Measurements from ENCODE around the gene UBASH3B. TPM values are rescaled to one million over a fixed set of nuclear protein-coding genes. Genes with fewer than 3 reads are reported as not detected.

Gene UBASH3B
- polyA plus RNA-seq, 2 donors = 0.69 to 0.91 TPM

DNA sequence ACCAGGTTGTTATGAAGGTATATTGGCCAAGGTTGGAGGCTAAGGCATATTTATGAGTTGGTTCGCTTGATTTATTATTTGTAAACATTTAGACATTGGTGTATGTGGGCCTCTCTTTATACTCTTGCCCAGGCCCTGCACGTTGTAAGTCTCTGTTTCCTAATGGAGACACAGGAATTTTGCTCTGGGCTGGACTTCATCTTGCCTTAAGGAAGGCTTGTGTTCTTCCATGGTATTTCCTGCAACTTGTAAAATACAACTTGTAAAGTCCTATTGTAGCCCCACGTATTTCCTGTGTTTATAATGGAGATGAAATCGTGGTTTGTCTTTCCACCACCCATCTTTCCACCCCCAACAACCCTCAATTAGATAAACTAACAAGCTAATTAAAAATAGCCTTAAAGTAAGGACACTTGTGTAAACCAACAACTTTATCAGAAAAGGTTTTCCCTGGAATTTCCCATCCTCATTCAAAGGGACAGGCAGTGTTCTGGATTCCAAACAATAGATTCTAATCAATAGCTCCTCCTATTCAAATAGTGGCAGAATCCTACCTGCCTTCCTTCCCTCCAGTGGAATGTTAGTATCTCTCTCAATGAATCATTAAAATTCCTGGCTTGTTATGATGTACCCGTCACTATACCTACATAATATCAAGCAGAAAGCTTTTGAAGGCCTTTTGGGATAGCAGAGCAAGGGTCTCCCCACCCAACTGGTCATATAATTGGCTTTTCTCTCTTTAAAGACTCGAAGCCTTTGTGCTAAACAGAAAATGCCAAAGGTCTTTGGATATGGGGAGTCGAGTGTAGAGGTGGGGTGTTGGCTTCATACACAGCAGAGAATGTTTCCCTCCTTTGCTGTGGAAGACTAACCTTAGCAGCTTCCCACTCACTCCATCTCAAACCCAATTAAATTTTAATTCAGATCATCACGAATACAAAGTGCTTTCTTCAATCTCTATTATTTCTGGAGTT, 77.1 kb downstream of the UBASH3B start:
- Histone ChIP-seq H3K27me3 (ENCODE audit: control insufficient read depth in 1 of 2, insufficient read depth in 2 of 2, low read length in 2 of 2) (no peaks in the 10 kb centered on the region), H3K27ac (ENCODE audit: low read depth in 2 of 2, low read length in 1 of 2) (no peak overlapping the region), H3K9me3 (ENCODE audit: control insufficient read depth in 2 of 2, insufficient read depth in 1 of 2, low read depth in 1 of 2, low read length in 1 of 2) (no peaks in the 10 kb centered on the region), H3K36me3 (ENCODE audit: control insufficient read depth in 2 of 2, insufficient read depth in 2 of 2, low read length in 1 of 2) (no peaks in the 10 kb centered on the region), H3K4me3 (ENCODE audit: low read depth in 1 of 2, low read length in 2 of 2) (no peak overlapping the region), H3K4me1 (ENCODE audit: control insufficient read depth in 2 of 2, insufficient read depth in 2 of 2, low read length in 1 of 2) (no peaks in the 10 kb centered on the region)
- WGBS, 2 donors = 65 to 79% methylated on average over 8 of the region's 8 CpGs

DNA sequence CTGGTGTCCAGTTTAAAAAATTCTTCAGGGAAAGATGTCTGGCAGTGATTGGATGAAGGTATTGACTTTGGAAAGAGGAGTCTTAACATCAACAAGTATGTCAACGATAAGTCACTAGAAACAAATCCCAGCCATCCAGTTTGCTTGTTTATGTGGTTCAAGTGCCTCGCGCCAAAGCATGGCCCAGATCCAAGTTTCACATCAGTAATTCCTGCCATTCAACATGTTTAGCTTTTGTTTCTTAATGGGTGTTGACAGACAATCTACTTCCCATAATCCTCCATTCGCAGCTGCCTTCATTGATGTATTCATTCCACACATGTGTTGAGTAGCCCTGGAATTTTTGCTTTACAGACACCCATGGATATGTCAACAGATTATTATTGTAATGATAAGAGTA, 77.8 kb downstream of the UBASH3B start:
- 42 to 53% methylated on average over 4 of the region's 4 CpGs for WGBS, 2 donors
- Histone ChIP-seq H3K27ac (ENCODE audit: low read depth in 2 of 2, low read length in 1 of 2) (no peak overlapping the region), H3K36me3 (ENCODE audit: control insufficient read depth in 2 of 2, insufficient read depth in 2 of 2, low read length in 1 of 2) (no peaks in the 10 kb centered on the region)

DNA sequence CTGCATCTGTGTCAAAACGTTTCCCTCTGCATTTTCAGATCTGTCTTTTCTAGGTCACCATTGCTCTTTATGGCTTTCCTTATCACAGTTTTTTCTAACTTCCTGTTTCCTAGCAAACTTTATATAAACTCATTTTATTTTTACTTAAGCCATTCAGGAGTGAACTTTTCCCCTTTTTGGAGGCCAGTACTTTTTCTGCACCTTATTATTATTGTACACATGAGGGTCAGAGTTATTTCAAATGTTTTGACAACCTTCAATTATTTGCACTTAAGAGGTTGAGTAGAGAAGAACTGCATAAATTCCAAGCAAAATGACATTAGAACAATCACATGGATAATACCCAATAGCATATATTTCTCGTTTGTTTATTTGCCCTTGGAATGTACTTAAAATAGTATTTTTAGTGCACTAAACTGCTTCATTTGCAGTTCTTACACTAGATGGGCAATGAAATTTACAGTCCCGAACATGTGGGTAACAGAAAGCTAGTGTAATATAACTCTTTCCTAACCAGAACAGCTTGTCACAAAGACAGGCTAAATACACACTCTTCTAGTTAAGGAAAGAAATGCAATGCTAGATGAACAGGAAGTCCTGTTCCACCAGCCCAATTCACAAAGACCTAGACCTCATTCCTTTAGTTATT, 79.5 kb downstream of the UBASH3B start:
- no peaks in the 10 kb centered on the region for H3K4me1 ChIP-seq (ENCODE audit: control insufficient read depth in 2 of 2, insufficient read depth in 2 of 2, low read length in 1 of 2)
- H3K27me3 ChIP-seq (ENCODE audit: control insufficient read depth in 1 of 2, insufficient read depth in 2 of 2, low read length in 2 of 2) = no peaks in the 10 kb centered on the region
- no peak overlapping the region for H3K4me3 ChIP-seq (ENCODE audit: low read depth in 1 of 2, low read length in 2 of 2)
- no peaks in the 10 kb centered on the region for H3K9me3 ChIP-seq (ENCODE audit: control insufficient read depth in 2 of 2, insufficient read depth in 1 of 2, low read depth in 1 of 2, low read length in 1 of 2)
- no peak overlapping the region for H3K27ac ChIP-seq (ENCODE audit: low read depth in 2 of 2, low read length in 1 of 2)
- H3K36me3 ChIP-seq (ENCODE audit: control insufficient read depth in 2 of 2, insufficient read depth in 2 of 2, low read length in 1 of 2) = no peaks in the 10 kb centered on the region
- 49 to 52% methylated on average over 3 of the region's 3 CpGs for WGBS, 2 donors

More for the DNA sequence above, 77.8 kb downstream of the UBASH3B start:
- Histone ChIP-seq H3K9me3 (ENCODE audit: control insufficient read depth in 2 of 2, insufficient read depth in 1 of 2, low read depth in 1 of 2, low read length in 1 of 2) (no peaks in the 10 kb centered on the region), H3K4me3 (ENCODE audit: low read depth in 1 of 2, low read length in 2 of 2) (no peak overlapping the region), H3K27me3 (ENCODE audit: control insufficient read depth in 1 of 2, insufficient read depth in 2 of 2, low read length in 2 of 2) (no peaks in the 10 kb centered on the region), H3K4me1 (ENCODE audit: control insufficient read depth in 2 of 2, insufficient read depth in 2 of 2, low read length in 1 of 2) (no peaks in the 10 kb centered on the region)

DNA sequence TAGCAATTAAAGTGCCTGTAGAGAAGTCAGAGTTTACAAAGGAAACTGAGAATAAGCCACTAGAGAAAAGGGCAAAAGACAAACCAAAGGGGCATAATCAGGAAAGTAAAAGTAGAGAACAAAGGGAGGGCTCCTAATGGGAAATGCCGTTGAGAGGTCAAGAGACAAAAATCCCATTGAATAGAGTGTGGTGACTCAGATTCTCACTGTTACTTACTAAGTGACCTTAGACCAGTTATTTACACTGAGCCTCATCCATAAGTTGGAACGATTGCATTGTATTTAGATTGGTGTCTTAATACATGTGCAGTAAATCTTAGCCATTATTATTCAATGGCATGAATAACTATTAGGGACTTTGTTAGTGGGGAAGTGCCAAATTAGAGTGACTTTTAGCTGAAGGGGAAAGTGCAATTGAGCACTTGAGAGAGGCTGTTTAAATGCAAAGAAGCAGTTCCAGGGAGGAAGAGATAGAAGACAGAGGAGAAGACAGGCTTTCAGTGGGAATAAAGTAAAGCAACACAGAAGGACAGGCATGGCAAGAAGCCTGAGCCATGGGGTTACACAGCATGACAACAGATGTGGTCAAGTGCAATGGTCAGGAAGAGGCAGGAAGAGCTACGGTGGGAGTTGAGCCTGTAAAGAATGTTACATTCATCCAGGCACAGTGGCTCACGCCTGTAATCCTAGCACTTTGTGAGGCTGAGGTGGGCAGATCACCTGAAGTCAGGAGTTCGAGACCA, 82.6 kb downstream of the UBASH3B start:
- no peaks in the 10 kb centered on the region for H3K9me3 ChIP-seq (ENCODE audit: control insufficient read depth in 2 of 2, insufficient read depth in 1 of 2, low read depth in 1 of 2, low read length in 1 of 2)
- no peak overlapping the region for H3K27ac ChIP-seq (ENCODE audit: low read depth in 2 of 2, low read length in 1 of 2)
- no peaks in the 10 kb centered on the region for H3K4me1 ChIP-seq (ENCODE audit: control insufficient read depth in 2 of 2, insufficient read depth in 2 of 2, low read length in 1 of 2)
- H3K27me3 ChIP-seq (ENCODE audit: control insufficient read depth in 1 of 2, insufficient read depth in 2 of 2, low read length in 2 of 2) = no peaks in the 10 kb centered on the region
- 70 to 78% methylated on average over 5 of the region's 5 CpGs for WGBS, 2 donors
- no peak overlapping the region for H3K4me3 ChIP-seq (ENCODE audit: low read depth in 1 of 2, low read length in 2 of 2)
- H3K36me3 ChIP-seq (ENCODE audit: control insufficient read depth in 2 of 2, insufficient read depth in 2 of 2, low read length in 1 of 2) = no peaks in the 10 kb centered on the region

DNA sequence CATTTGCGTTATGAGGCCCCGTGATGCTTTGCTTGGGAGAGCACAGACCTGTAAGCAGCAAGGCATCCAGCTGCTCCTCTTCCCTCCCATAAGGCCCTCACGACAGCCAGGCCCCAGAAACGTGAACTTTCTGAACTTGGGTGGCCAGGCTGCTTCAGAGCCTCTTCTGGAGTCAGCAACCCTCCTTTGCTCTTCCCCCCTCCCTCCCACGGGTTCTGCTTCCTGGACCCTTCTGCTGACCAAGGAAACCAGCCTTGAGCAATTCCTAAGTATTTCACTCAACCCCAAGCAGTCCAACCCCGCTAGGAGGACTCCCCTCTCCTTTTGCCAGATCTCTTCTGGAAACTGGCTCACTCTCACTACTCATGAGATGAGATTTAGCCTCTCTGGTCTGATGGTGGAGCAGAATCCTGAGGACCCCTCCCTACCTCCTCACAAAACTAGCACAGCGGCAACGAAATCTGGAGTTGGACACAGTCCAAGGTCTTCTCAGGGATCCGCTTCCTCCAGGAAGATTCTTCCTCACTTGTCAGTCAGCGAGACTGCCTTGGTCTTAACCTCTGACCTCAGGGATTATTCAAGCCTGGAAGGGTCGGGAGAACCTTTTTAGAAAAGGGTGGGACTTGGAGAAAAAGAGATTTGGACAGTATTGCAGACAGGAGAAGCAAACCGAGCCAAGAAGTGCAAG, 86.2 kb downstream of the UBASH3B start:
- peaks cover 0 to 5% of the 10 kb centered on the region in 2 donors for H3K4me1 ChIP-seq (ENCODE audit: control insufficient read depth in 2 of 2, insufficient read depth in 2 of 2, low read length in 1 of 2)
- 64 to 67% methylated on average over 12 of the region's 12 CpGs for WGBS, 2 donors

DNA sequence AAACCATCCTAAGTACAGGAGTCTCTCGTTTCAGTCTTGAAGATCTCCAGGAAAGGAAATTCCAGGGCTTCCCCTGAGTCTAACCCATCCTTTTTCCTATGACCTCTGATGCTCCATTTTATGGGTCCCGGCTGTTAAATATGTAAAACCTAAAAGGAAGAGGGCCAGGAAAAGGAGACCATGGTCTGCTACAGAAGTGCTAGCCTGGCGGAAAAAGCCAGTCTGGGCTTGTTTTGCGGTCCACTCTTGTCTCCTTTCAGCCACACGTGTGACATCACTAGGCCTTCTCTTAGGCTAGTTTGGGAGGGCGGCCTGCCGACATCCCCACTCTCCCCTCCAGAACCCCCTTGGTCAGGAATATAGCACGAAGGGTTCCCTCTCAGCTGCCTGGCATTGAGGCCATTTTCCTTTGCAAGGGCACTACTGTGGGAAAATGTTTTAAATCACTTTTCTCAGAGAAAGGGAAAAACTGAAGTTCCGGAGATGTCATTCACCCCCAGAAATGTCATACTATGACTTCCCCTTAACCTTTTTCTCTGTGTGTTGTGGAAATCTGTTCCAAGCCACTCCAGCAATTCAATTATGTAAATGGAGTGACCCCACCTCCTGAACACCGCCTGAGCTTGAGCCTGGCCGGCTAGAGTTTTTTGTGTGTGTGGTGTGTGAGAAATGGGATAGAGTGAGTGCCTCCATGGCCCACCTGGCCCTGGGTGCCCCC, 86.9 kb downstream of the UBASH3B start:
- Histone ChIP-seq H3K27me3 (ENCODE audit: control insufficient read depth in 1 of 2, insufficient read depth in 2 of 2, low read length in 2 of 2) (no peaks in the 10 kb centered on the region), H3K4me3 (ENCODE audit: low read depth in 1 of 2, low read length in 2 of 2) (no peak overlapping the region), H3K27ac (ENCODE audit: low read depth in 2 of 2, low read length in 1 of 2) (peak overlapping the region in 1 of 2 donors; percentile 35), H3K36me3 (ENCODE audit: control insufficient read depth in 2 of 2, insufficient read depth in 2 of 2, low read length in 1 of 2) (peaks cover 0 to 2% of the 10 kb centered on the region in 2 donors), H3K4me1 (ENCODE audit: control insufficient read depth in 2 of 2, insufficient read depth in 2 of 2, low read length in 1 of 2) (peaks cover 0 to 5% of the 10 kb centered on the region in 2 donors), H3K9me3 (ENCODE audit: control insufficient read depth in 2 of 2, insufficient read depth in 1 of 2, low read depth in 1 of 2, low read length in 1 of 2) (no peaks in the 10 kb centered on the region)
- 72 to 79% methylated on average over 11 of the region's 11 CpGs for WGBS, 2 donors

More for the DNA sequence above, 86.2 kb downstream of the UBASH3B start:
- Histone ChIP-seq H3K27me3 (ENCODE audit: control insufficient read depth in 1 of 2, insufficient read depth in 2 of 2, low read length in 2 of 2) (no peaks in the 10 kb centered on the region), H3K36me3 (ENCODE audit: control insufficient read depth in 2 of 2, insufficient read depth in 2 of 2, low read length in 1 of 2) (peaks cover 0 to 2% of the 10 kb centered on the region in 2 donors), H3K9me3 (ENCODE audit: control insufficient read depth in 2 of 2, insufficient read depth in 1 of 2, low read depth in 1 of 2, low read length in 1 of 2) (no peaks in the 10 kb centered on the region), H3K4me3 (ENCODE audit: low read depth in 1 of 2, low read length in 2 of 2) (no peak overlapping the region), H3K27ac (ENCODE audit: low read depth in 2 of 2, low read length in 1 of 2) (peak overlapping the region; percentile 27 to 61)

DNA sequence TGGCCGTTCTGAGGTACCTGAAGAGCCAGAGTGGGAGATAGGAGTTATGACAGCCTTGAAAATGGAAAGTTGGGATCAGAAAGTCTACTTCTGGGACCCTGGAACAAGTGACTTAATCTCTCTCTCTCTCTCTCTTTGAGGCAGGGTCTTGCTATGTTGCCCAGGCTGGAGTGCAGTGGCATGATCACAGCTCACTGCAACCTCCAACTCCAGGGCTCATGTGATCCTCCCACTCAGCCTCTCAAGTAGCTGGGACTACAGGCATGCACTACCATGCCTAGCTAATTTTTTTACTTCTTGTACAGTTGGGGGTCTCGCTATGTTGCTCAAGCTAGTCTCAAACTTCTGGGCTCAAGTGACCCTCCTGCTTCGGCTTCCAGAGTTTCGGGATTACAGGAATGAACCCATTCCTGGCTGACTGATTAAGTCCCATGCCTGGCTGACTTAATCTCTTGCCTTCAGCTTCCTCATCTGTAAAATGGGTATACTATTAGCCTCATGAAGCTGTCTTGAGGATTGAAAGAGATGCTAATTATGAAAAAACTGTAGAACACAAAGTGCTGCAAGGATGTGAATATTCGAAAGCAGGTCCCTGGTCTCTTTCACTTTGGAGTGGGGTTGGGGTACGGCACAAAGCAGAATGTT, 87.7 kb downstream of the UBASH3B start:
- H3K36me3 ChIP-seq (ENCODE audit: control insufficient read depth in 2 of 2, insufficient read depth in 2 of 2, low read length in 1 of 2) = peaks cover 0 to 2% of the 10 kb centered on the region in 2 donors
- peaks cover 0 to 5% of the 10 kb centered on the region in 2 donors for H3K4me1 ChIP-seq (ENCODE audit: control insufficient read depth in 2 of 2, insufficient read depth in 2 of 2, low read length in 1 of 2)
- H3K27me3 ChIP-seq (ENCODE audit: control insufficient read depth in 1 of 2, insufficient read depth in 2 of 2, low read length in 2 of 2) = no peaks in the 10 kb centered on the region
- H3K4me3 ChIP-seq (ENCODE audit: low read depth in 1 of 2, low read length in 2 of 2) = no peak overlapping the region
- H3K9me3 ChIP-seq (ENCODE audit: control insufficient read depth in 2 of 2, insufficient read depth in 1 of 2, low read depth in 1 of 2, low read length in 1 of 2) = no peaks in the 10 kb centered on the region
- WGBS, 2 donors = 85 to 95% methylated on average over 6 of the region's 6 CpGs
- H3K27ac ChIP-seq (ENCODE audit: low read depth in 2 of 2, low read length in 1 of 2) = no peak overlapping the region

DNA sequence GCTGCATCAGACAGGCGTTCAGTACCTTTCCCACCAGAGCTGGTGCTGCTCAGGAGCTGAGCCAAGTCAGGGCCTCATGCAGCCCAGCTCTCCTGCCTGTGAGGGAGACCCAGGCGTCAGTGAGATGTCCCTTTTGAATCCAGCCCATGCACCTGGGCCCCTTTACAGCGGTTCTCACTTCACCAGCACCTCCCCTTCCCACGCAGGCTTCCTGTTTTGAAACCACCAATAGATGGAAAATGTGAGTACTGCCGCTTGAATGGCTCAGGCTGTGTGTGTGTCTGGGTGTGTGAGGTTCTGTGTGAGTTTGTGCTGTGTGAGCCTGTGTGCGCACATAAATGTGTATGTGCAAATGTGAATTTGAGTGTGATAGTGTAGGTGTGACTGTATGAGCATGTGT, 88.4 kb downstream of the UBASH3B start:
- peaks cover 0 to 5% of the 10 kb centered on the region in 2 donors for H3K4me1 ChIP-seq (ENCODE audit: control insufficient read depth in 2 of 2, insufficient read depth in 2 of 2, low read length in 1 of 2)
- H3K36me3 ChIP-seq (ENCODE audit: control insufficient read depth in 2 of 2, insufficient read depth in 2 of 2, low read length in 1 of 2) = peaks cover 0 to 2% of the 10 kb centered on the region in 2 donors
- no peaks in the 10 kb centered on the region for H3K27me3 ChIP-seq (ENCODE audit: control insufficient read depth in 1 of 2, insufficient read depth in 2 of 2, low read length in 2 of 2)
- WGBS, 2 donors = 62 to 74% methylated on average over 6 of the region's 6 CpGs
- H3K4me3 ChIP-seq (ENCODE audit: low read depth in 1 of 2, low read length in 2 of 2) = no peak overlapping the region
- no peak overlapping the region for H3K27ac ChIP-seq (ENCODE audit: low read depth in 2 of 2, low read length in 1 of 2)
- no peaks in the 10 kb centered on the region for H3K9me3 ChIP-seq (ENCODE audit: control insufficient read depth in 2 of 2, insufficient read depth in 1 of 2, low read depth in 1 of 2, low read length in 1 of 2)

Measured in esophagus (tissue), 2 donors.